ENCODE measurements around the gene ELAVL4.

The ELAVL4 gene

DNA sequence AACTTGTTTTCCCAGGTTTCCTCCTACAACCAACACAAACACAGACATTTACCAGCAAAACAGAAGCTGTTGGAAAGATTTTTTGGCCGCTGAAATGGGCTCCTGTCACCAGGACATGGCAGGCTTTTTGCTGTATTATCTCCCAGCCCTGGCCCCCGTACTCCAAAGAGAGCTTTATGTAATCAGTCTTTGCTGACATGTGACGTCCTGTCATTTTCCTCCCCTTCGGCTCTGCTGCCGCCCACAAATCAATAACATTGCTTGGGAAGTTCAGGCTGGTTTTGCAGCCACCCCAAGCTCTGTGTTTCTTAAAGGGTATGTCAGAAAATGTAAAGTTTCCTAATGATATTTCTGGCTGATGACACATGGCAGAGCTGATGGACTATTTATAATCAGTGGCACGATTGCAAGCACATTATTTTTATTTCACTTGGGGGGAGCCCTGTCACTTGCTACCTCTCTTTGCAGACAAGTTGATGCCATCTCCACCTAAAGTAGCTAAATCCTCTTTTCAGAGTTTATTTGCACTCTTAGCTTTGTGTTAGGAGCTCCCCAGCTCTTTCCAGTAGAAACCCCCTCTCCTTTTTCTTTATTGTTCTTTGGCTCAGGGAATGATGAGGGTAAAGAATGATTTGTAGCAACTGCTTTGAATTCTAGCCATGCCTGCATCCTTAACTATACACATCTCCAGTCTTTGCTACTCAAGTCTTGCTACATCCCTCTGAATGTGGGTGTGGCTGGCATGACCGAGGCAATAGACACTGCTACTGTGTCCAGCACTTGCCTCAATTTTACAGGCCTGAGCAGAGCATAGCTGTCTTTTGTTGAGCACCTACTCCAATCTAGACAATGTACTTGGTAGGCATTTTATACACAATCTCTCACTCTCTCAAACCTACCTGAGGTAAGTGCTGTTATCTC, 67.3 kb downstream of the ELAVL4 start:
- FAIRE-seq (no peak), DNase-seq (ENCODE audit: insufficient read length, low spot score) (no peak)
- no peak for TF ChIP-seq CTCF (IDR thresholded peaks at IDR 0.05; ENCODE audit: insufficient read depth, missing control alignments)

GRCh38 chr1:50177994-50178393, 69.3 kb downstream of the ELAVL4 start:
- DNase-seq (ENCODE audit: insufficient read length, low spot score) (no peak), FAIRE-seq (no peak)
- TF ChIP-seq CTCF (IDR thresholded peaks at IDR 0.05; ENCODE audit: insufficient read depth, missing control alignments), result no peak

DNA sequence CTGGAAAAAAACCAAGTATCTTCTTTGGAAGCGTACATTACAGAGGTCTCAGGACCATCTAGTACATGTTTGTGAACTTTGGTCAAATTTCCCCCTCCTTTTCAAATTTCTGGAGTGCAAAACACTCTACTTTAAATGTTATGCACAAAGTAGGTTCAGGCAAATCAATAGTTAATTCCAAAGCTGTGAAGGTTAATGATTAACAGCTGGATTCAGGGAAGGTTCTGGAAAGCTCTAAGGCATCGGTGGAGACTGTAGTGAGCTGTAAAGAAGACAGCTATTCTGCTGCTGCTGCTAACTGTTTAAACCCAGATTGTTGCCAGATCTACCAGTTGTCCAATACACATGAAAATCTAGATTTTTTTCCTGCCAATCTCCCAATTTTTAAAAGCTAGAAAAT, 70.9 kb downstream of the ELAVL4 start:
- no peak for DNase-seq (ENCODE audit: insufficient read length, low spot score)
- FAIRE-seq, result no peak
- TF ChIP-seq CTCF (IDR thresholded peaks at IDR 0.05; ENCODE audit: insufficient read depth, missing control alignments), result no peak

DNA sequence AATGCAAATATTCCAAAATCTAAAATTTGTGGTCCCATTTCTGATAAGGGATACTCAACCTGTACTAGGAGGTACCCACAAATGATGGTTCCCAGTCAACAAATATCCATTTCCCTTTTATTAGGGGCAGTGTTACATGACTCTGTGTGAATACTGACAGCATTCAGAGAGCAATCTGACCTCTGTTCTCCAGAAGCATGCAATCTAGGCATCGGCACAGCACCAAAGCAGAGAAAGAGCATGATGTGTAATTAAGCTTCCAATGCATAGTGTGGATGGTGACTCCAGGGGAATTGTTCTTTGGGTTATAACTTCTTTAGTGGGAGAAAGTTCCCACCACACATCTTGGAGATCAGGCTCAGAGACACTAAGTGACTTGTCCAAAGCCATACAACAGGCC, 71.6 kb downstream of the ELAVL4 start:
- no peak for DNase-seq (ENCODE audit: insufficient read length, low spot score)
- TF ChIP-seq CTCF (IDR thresholded peaks at IDR 0.05; ENCODE audit: insufficient read depth, missing control alignments), result no peak
- FAIRE-seq, result no peak

DNA sequence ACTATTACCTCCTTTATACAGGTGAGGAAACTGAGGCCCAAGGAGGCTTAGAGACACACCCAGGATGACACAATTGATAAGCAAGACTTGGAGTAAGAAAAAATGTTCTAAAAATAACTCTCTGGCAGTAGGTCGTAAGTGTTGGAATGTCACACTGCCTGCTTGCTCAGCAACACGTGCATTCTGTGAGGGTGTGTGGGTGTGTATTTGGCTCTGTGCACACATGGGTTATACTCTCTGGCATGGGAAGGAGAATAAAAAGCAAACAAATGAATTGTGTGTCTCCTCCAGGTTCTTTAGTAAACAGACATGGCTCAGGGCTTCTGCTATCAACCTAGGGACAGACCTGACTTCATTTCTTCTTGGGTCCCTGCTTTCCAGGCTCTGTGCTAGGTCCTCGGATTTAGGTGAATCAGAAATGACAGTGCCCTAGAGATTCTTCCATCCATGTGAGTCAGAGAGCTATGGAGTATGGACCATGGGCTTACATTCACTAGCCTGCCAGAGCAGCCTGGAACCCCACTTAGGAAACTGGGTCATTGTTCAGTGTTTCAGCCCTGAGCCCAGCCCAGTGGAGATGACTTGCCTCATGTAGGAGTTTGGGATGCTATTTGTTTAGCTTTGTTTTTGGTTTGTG, 72.4 kb downstream of the ELAVL4 start:
- FAIRE-seq (no peak), DNase-seq (ENCODE audit: insufficient read length, low spot score) (no peak)
- no peak for TF ChIP-seq CTCF (IDR thresholded peaks at IDR 0.05; ENCODE audit: insufficient read depth, missing control alignments)

- no peak for TF ChIP-seq CTCF (IDR thresholded peaks at IDR 0.05; ENCODE audit: insufficient read depth, missing control alignments)
- FAIRE-seq (no peak), DNase-seq (ENCODE audit: insufficient read length, low spot score) (no peak)
Measured at GRCh38 chr1:50183378-50184133, 74.8 kb downstream of the ELAVL4 start.

Data from D721Med (cell line).